Measurements from ENCODE around the gene DOHH. TPM values are rescaled to one million over a fixed set of nuclear protein-coding genes. Genes with fewer than 3 reads are reported as not detected.
"Not testable (repeated sequence)": the region's sequence is repeated elsewhere in the genome, so short reads cannot be mapped to it uniquely, and the experiment has no call there.

Gene DOHH
- polyA plus RNA-seq, 1 donor from 2014 or later, result 16.3 TPM

DNA sequence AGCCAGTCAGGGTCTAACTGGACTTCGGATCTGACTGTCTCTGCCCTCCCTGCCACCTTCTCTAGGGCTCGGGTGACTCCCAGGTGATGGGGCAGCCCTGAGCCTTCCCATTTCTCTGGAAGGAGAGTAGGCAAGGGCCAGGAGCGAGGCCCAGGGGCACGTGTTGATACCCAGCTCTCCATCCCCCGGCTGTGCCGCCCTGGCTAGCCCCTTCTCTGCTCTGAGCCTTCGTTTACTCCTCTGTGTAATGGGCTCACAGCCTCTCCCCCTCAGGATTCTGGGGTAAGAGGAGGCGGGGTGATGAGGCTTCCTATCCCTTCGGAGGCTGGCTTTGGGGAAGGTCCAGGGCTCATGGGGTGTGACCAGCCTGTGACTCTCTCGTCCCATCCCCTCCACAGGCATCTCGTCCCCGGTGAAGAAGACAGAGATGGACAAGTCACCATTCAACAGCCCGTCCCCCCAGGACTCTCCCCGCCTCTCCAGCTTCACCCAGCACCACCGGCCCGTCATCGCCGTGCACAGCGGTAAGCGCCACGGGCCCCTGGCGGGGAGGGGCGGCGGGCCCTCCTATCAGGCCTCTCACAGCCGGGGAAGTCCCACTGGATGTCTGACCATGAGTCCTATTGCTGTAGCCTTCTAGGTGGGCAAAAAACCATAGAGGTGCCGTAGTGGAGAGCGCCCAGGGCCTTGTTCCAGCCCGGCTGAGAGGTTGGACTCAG is 51.7 kb downstream of the DOHH start:
- H3K4me3 Mint-ChIP-seq, result no peak overlapping the region
- peaks cover 4% of the 10 kb centered on the region for H3K36me3 Mint-ChIP-seq
- no peak overlapping the region for H3K27ac Mint-ChIP-seq
- H3K4me1 Mint-ChIP-seq, result no peaks in the 10 kb centered on the region
- no peaks in the 10 kb centered on the region for H3K27me3 Mint-ChIP-seq
- no peaks in the 10 kb centered on the region for H3K9me3 Mint-ChIP-seq

DNA sequence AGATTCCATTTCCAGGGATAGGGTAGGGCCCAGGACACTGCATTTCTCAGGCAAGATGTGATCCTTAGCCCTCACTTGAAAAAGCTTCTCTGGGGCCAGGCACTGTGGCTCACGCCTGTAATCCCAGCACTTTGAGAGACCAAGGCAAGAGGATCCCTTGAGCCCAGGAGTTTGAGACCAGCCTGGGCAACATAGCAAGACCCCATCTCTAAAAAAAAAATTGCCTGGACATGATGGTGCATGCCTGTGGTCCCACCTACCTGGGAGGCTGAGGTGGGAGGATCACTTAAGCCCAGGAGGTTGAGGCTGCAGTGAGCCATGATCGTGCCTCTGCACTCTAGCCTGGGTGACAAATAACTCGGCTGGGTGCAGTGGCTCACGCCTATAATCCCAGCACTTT is 53.8 kb downstream of the DOHH start:
- H3K4me3 Mint-ChIP-seq, H3K36me3 Mint-ChIP-seq, H3K4me1 Mint-ChIP-seq, H3K27ac Mint-ChIP-seq, H3K9me3 Mint-ChIP-seq, H3K27me3 Mint-ChIP-seq: not testable (repeated sequence)

DNA sequence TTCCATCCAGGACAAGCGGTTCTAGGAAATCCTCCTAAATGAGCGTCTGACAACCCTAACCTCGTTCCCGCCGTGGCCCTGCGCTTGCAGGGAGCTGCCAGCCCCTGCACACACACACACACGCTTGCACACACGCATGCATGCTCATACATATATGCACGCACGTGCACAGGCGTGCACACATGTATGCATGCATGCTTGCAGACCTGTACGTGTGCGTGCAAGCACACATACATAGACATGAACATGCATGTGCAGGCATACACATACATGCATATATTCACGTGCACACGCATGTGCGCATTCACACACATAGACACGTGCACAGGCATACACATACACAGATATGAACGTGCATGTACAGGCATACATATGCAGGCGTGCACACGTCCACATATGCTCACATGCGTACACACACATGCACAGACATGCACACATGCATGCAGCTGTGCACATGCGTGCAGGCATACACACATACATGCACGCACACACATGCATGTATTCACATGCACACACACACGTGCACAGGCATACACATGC is 55.7 kb downstream of the DOHH start:
- Mint-ChIP-seq H3K27me3 (no peaks in the 10 kb centered on the region), H3K4me1 (peaks cover 0 to 2% (median 0%) of the 10 kb centered on the region in 3 donors), H3K27ac (no peak overlapping the region), H3K9me3 (no peaks in the 10 kb centered on the region), H3K4me3 (no peak overlapping the region), H3K36me3 (no peaks in the 10 kb centered on the region)

GRCh38 chr19:3443840-3444694 is 56.4 kb downstream of the DOHH start:
- no peaks in the 10 kb centered on the region for H3K36me3 Mint-ChIP-seq
- no peak overlapping the region for H3K4me3 Mint-ChIP-seq
- no peak overlapping the region for H3K27ac Mint-ChIP-seq

DNA sequence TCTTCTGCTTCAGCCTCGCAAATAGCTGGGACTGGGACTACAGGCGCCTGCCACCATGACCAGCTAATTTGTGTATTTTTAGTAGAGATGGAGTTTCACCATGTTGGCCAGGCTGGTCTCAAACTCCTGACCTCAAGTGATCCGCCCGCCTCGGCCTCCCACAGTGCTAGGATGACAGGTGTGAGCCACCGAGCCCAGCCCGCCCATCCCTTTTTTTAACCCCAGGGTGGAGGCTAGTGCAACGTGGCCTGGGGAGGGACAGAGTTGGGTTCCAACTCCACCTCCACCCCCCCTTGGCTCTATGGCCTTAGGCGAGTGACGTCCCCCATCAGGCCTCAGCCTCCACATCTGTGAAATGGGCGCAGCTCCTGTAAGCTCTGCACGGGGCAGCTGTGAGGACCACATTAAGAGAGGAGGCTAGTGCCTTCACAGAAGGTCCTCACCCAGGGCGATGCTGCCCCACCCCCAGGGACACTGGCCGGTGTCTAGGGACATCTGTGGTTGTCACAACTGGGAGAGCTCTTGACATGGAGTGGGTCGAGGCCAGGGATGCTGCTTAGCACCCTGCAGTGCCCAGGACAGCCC is 57.9 kb downstream of the DOHH start:
- H3K4me1 Mint-ChIP-seq, result peaks cover 0 to 2% (median 0%) of the 10 kb centered on the region in 3 donors

More at GRCh38 chr19:3443840-3444694, 56.4 kb downstream of the DOHH start:
- H3K27me3 Mint-ChIP-seq, result no peaks in the 10 kb centered on the region
- peaks cover 0 to 2% (median 0%) of the 10 kb centered on the region in 3 donors for H3K4me1 Mint-ChIP-seq
- no peaks in the 10 kb centered on the region for H3K9me3 Mint-ChIP-seq

DNA sequence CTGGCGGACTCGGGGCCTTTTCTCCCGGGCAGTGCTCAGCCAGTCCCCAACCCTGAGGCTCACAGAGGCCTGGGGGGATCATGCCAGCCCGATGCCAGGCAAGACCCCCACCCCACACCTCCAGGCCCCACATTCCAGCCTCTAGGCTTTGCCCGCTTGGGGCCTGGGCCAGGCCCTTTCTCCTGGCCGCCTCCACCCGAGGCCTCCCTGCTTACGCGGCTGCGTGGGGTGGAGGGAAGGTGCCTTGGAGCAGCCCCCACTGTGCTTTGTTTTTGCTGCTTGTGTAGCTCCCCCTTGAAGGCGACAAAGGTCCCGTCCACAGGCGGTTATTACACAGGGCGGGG is 58.5 kb downstream of the DOHH start:
- Mint-ChIP-seq H3K27me3 (no peaks in the 10 kb centered on the region), H3K36me3 (no peaks in the 10 kb centered on the region), H3K4me1 (peaks cover 0 to 2% (median 0%) of the 10 kb centered on the region in 3 donors), H3K4me3 (no peak overlapping the region), H3K9me3 (no peaks in the 10 kb centered on the region), H3K27ac (no peak overlapping the region)

More for the DNA sequence above, 57.9 kb downstream of the DOHH start:
- Mint-ChIP-seq H3K9me3 (no peaks in the 10 kb centered on the region), H3K27ac (no peak overlapping the region), H3K27me3 (no peaks in the 10 kb centered on the region), H3K36me3 (no peaks in the 10 kb centered on the region), H3K4me3 (no peak overlapping the region)

DNA sequence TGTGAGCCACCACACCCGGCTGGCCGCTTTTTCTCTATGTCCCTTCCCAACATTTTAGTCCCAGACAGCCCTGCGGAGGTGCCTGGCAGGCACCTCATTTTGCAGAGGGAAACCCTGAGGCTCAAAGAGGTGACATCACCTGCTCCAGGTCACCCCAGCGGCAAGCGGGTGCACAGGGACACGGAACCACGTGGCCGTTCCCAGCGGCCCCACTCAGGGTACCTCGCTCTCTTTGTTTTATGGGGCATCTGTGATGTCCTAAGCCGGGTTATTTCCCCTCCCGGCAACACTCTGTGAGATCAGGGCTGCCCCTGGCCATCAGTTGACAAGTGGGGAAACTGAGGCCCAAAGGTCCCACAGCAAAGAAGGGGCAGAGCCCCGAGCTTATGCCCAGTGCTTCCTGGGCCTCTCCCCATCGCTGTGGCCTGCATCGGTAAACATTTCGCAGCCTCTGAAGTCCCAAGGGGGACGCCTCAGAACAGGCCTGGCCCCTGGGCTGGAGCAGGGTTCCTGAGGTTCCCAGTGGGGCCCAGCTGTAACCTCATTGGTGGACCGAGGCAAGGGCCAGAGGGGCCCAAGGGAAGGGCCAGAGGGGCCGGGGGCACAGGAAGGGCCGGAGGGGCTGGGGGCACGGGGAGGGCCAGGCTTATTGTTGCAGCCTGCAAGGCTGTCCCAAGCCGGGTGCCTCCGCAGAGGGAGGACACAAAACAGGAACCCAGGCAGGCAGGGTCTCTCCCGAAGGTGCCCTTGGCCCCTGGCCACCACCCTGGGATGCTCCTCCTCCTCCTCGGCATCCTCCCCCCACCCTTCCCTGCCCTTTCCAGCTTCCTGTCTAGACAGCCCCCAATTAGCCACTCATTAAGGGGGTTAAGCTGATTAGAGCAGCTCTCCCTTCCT is 59.1 kb downstream of the DOHH start:
- Mint-ChIP-seq H3K27me3 (no peaks in the 10 kb centered on the region), H3K4me1 (peaks cover 0 to 2% (median 0%) of the 10 kb centered on the region in 3 donors), H3K4me3 (no peak overlapping the region), H3K27ac (no peak overlapping the region), H3K9me3 (no peaks in the 10 kb centered on the region), H3K36me3 (no peaks in the 10 kb centered on the region)

Other genes with a start within 250 kb of the DOHH start
- 12.8 TPM for gene NFIC, start 134.1 kb downstream of the DOHH start, polyA plus RNA-seq
- gene SMIM24, start 20.1 kb downstream of the DOHH start, polyA plus RNA-seq, result not detected
- gene SMIM44, start 17.2 kb downstream of the DOHH start, polyA plus RNA-seq, result not detected
- 19.2 TPM for gene FZR1, start 5.6 kb upstream of the DOHH start, polyA plus RNA-seq
- gene TEKTIP1, start 38.5 kb upstream of the DOHH start, polyA plus RNA-seq, result not detected
- gene MFSD12, start 56.9 kb upstream of the DOHH start, polyA plus RNA-seq, result 51.9 TPM
- gene HMG20B, start 72.3 kb upstream of the DOHH start, polyA plus RNA-seq, result 49.3 TPM
- gene GIPC3, start 84.8 kb upstream of the DOHH start, polyA plus RNA-seq, result not detected
- 3.3 TPM for gene TBXA2R, start 106.2 kb upstream of the DOHH start, polyA plus RNA-seq
- 20.6 TPM for gene CACTIN, start 126.1 kb upstream of the DOHH start, polyA plus RNA-seq
- gene PIP5K1C, start 199.8 kb upstream of the DOHH start, polyA plus RNA-seq, result 11.5 TPM
- gene TJP3, start 207.7 kb upstream of the DOHH start, polyA plus RNA-seq, result 4.9 TPM